NCI-H1930 (cell line): Measurements from ENCODE around the gene FCSK.
A peak's percentile ranks its signal among the peaks of the same experiment; 100 is the strongest.

Experiments
- DNase-seq, 2 experiments: peaks; one replicate each; lab custom pipeline; 2025; lab: John Stamatoyannopoulos, UW

FCSK gene

GRCh38 chr16:70480127-70481105 lies 26.0 kb downstream of the FCSK start:
- no peak for DNase-seq

GRCh38 chr16:70481929-70482536 lies 27.6 kb downstream of the FCSK start:
- DNase-seq, result no peak

- no peak for DNase-seq
These were observed 28.2 kb downstream of the FCSK start for GRCh38 chr16:70482624-70483023.

- DNase-seq, result no peak
These were observed 29.0 kb downstream of the FCSK start for GRCh38 chr16:70483426-70483825.

- no peak for DNase-seq
These were observed 30.5 kb downstream of the FCSK start for GRCh38 chr16:70484867-70485266.

GRCh38 chr16:70490261-70490660 lies 35.9 kb downstream of the FCSK start:
- DNase-seq, result no peak

- DNase-seq, result no peak
These were observed 39.4 kb downstream of the FCSK start for GRCh38 chr16:70493802-70494201.

GRCh38 chr16:70494202-70494770 lies 39.9 kb downstream of the FCSK start:
- DNase-seq, result no peak

GRCh38 chr16:70494777-70495176 lies 40.4 kb downstream of the FCSK start:
- DNase-seq, result no peak

GRCh38 chr16:70495425-70496182 lies 41.2 kb downstream of the FCSK start:
- no peak for DNase-seq

- DNase-seq, result no peak
These were observed 42.1 kb downstream of the FCSK start for GRCh38 chr16:70496513-70496912.

- no peak for DNase-seq
These were observed 54.4 kb downstream of the FCSK start for GRCh38 chr16:70508752-70509151.

GRCh38 chr16:70510216-70510615 lies 55.8 kb downstream of the FCSK start:
- DNase-seq, result no peak

- no peak for DNase-seq
These were observed 57.4 kb downstream of the FCSK start for GRCh38 chr16:70511833-70512232.

GRCh38 chr16:70512456-70512855 lies 58.1 kb downstream of the FCSK start:
- DNase-seq, result no peak

GRCh38 chr16:70520612-70521297 lies 66.4 kb downstream of the FCSK start:
- no peak for DNase-seq

GRCh38 chr16:70522216-70523075 lies 68.1 kb downstream of the FCSK start:
- no peak for DNase-seq

- peak; percentile 63 to 66 for DNase-seq
These were observed 68.8 kb downstream of the FCSK start, which contains the start of gene COG4 for GRCh38 chr16:70523076-70523742. Gene COG4, minus strand, starts transcription at chr16:70523554. Its CDS starts 11 bp downstream, at chr16:70523543.

- DNase-seq, result peak in 1 of 2 experiments; percentile 63
These were observed 69.5 kb downstream of the FCSK start, which contains the start of gene SF3B3 for GRCh38 chr16:70523743-70524398. Gene SF3B3, plus strand, starts transcription at chr16:70523816. Its CDS starts 2,841 bp downstream, at chr16:70526657.
